Anterior cingulate cortex (tissue), 58 donors: ENCODE measurements around the gene HYPK.
A peak's percentile ranks its signal among the peaks of the same experiment; 100 is the strongest.
"Not testable (repeated sequence)": the region's sequence is repeated elsewhere in the genome, so short reads cannot be mapped to it uniquely, and the experiment has no call there.

ENCODE experiments used
- DNase-seq, 58 donors: peaks; one replicate each; lab custom pipeline; 2025; lab: John Stamatoyannopoulos, UW

HYPK gene

GRCh38 chr15:43794269-43795037, 5.9 kb upstream of the HYPK start:
- peak in 1 of 58 donors; percentile 5 for DNase-seq

GRCh38 chr15:43795197-43795596, 5.2 kb upstream of the HYPK start:
- DNase-seq, result no peak

GRCh38 chr15:43795997-43796396, 4.4 kb upstream of the HYPK start:
- DNase-seq, result no peak

DNA sequence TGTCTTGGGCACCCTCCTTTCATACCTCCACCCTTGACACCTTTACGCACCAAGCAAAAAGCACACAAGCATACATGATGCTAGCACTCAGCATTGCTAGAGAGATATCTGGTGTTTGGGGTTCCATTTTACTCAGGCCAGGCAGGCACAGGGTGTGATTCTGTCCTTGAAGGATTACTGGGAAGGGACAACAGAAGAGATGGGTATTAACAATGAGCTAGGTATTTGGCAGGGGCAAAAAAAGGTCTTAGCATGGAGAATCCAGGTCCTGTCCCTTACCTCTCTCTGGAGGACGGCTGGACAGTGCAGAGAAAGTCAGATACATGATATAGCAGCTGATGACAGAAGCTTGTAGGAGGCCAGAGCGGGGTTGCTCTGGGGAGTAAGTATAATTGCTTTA, 3.8 kb upstream of the HYPK start:
- DNase-seq, result no peak

- DNase-seq, result no peak
Measured at GRCh38 chr15:43799209-43799944, 1.0 kb upstream of the HYPK start.

GRCh38 chr15:43799945-43800285, 484 bp upstream of the HYPK start, which contains the start of gene SERINC4:
Gene SERINC4, minus strand, starts transcription at chr15:43800220. Its CDS starts 234 bp downstream, at chr15:43799986.
- DNase-seq, result peak in 2 of 58 donors; percentile 39 to 49

DNA sequence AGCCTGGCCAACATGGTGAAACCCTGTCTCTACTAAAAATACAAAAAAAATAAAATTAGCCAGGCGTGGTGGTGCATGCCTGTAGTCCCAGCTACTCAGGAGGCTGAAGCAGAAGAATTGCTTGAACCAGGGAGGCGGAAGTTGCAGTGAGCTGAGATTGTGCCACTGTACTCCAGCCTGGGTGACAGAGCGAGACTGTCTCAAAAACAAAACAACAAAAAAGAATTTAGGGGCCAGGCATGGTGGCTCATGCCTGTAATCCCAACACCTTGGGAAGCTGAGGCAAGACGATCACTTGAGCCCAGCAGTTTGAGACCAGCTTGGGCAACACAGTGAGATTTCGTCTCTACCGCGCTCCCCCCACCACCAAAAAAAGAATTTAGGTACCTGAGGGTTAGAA, 2.3 kb downstream of the HYPK start:
- DNase-seq, result not testable (repeated sequence)

GRCh38 chr15:43808435-43808950, 8.1 kb downstream of the HYPK start:
- DNase-seq, result no peak

- DNase-seq, result no peak
Measured at GRCh38 chr15:43808960-43809678, 8.7 kb downstream of the HYPK start.

- DNase-seq, result not testable (repeated sequence)
Measured at GRCh38 chr15:43815064-43815463, 14.7 kb downstream of the HYPK start.

DNA sequence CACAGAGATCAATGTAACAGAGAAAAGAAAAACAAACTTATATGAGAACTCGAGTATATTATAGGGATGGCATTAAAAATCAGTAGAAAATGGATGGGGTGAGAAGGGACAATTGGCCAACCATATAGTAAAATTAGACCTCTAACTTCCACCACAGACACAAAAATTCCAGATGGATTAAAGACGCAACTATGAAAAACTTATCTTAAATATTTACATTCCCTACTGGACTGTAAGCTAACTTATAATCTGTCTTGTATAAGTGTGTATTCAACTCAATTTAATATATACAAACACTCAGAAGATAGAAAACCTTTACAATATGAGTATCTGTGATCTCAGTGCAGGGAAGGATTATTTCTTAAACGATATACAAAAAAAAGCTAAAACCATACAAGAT, 21.1 kb downstream of the HYPK start:
- no peak for DNase-seq

DNA sequence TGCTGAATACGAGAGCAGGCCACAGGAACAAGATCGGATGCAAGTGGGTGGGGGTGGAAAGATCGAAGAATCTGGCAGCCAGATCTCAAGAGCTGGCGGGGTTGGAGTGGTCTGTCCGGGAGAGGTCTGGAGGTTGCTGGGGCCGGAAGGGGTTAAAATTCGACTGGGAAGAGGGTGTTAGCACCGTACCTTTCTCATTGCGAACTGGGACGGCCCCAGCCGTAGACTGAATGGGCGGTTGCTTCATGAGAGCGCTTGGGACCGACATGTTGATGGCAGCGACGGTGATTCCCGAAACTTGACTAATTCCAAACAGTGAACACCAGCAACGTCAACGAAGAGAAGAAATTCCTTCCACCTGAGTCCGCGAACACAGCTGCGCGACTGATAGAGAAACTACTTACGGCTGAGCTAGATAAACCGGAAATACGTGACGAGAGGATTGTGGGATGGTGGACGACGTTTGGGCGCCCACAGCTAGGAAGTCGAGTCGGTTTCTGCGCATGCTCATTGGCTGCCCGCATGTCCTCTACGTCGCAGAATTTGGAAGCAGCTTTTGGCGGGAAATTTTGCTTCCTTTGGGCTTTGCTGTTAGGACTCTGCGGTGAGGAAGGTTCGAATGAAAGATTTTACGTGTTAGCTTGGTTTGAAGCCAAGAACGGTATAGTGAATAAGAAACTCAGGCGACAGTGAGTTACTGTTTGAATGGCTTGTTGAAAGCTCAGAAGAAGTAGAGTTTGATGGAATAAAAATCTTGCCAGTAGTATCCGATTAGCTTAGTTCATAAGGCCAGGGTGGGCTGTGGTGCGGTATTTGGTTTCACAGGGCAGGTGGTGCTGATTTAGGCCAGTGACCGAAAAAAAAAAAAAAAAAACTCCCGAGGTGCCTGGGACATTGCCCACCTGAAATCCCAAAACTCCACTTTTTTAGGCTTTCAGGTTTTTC, 24.2 kb downstream of the HYPK start, which contains the start of gene MFAP1:
Gene MFAP1 (minus strand): TSS at position 389 of the 945 bp plus-strand sequence. CDS start 121 bp downstream, at position 268.
- peak; percentile 20 to 97 (median 89) for DNase-seq

DNA sequence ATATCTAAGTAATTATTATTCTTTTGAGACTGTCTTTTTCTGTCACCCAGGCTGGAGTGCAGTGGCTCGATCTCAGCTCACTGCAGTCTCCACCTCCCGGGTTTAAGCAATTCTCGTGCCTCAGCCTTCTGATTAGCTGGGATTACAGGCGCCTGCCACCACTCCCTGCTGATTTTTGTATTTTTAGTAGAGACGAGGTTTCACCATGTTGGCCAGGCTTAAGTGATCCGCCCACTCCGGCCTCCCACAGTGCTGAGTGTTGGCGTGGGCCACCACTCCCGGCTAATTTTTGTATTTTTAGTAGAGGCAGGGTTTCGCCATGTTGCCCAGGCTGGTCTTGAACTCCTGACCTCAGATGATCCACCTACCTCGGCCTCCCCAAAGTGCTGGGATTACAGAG, 24.9 kb downstream of the HYPK start:
- DNase-seq, result not testable (repeated sequence)

GRCh38 chr15:43826029-43826507, 25.7 kb downstream of the HYPK start:
- no peak for DNase-seq

GRCh38 chr15:43826508-43827341, 26.3 kb downstream of the HYPK start, which contains the start of gene WDR76:
Gene WDR76, plus strand, starts transcription at chr15:43827002. Its CDS starts 31 bp downstream, at chr15:43827033.
- DNase-seq, result peak in 39 of 58 donors; percentile 1 to 51 (median 15)

DNA sequence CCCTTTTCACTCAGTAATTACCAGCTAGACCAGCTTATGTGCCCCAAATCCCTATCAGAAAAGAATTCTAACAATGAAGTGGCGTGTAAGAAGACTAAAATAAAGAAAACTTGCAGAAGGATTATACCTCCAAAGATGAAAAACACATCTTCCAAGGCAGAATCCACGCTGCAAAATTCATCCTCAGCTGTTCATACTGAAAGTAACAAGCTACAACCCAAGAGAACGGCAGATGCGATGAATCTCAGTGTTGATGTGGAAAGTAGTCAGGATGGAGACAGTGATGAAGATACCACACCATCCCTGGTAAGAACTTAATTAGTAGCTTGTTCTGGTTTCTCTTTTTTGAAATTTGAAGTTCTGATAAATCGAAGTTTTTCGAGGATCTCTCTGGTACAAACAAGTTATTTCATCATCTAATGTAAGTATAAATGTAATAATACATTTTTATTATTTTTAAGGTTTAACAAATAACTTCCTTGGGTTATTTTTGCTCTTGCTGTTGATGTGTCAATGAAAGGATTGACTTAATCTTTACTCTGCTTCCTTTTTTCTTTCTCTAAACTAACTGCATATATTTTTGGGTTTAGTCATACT, 27.8 kb downstream of the HYPK start:
- DNase-seq, result no peak

- not testable (repeated sequence) for DNase-seq
Measured at GRCh38 chr15:43829951-43830540, 29.6 kb downstream of the HYPK start.
